Measurements from ENCODE around the gene GORASP1.
A peak's percentile ranks its signal among the peaks of the same experiment; 100 is the strongest.

The GORASP1 gene

DNA sequence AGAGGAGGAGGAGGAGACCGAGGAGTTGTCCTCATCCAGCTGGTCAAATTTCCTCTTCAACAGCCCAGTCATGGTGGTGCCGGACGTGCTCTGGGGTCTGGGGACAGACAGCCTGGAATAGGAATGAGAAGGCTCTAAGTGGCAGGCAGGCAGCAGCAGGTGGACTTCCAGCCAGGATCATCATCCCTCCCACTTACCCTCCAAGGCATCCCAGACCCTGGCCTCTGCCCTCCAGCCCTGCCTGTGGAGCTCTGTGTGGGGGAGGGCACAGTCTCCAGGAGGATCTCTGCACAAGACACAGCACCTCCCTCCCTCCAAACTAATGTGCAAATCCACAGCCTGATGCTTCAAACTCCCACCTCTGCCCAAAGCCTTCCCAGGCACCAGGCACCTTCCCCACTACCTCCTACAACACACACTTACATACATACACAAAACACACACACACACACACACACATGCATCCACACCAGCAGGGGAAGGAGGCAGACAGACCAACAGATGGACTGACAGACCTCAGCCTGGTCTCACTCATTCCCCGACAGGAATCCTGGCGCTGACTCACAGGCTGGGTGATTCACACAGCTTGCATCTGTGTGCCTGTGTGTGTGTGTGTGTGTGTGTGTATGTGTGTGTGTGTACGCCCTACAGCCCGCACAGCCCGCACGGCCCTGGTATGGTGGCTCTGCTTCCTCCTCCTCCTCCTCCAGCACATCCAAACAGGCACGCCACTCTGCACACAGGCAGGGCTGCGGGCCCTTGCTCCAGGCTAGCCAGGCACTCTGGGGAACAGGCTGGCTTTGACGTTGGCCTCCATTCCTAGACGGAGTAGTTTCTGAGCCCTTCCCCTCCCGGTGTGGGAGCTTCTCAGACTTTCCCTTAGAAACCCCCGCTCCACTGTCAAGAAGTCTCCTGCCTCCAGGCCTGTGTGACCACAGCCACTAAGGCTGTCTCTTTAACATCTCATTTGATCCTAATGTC lies 39.5 kb upstream of the GORASP1 start:
- Histone ChIP-seq H3K4me3 (ENCODE audit: low read depth, low read length) (peak overlapping the region; percentile 8; the same call in 1 of the 2 replicates), H3K27me3 (no peaks in the 10 kb centered on the region), H3K36me3 (peaks cover 14% of the 10 kb centered on the region), H3K9me3 (no peaks in the 10 kb centered on the region), H3K4me1 (peaks cover 55% of the 10 kb centered on the region)
- TF ChIP-seq, protein P1, sequence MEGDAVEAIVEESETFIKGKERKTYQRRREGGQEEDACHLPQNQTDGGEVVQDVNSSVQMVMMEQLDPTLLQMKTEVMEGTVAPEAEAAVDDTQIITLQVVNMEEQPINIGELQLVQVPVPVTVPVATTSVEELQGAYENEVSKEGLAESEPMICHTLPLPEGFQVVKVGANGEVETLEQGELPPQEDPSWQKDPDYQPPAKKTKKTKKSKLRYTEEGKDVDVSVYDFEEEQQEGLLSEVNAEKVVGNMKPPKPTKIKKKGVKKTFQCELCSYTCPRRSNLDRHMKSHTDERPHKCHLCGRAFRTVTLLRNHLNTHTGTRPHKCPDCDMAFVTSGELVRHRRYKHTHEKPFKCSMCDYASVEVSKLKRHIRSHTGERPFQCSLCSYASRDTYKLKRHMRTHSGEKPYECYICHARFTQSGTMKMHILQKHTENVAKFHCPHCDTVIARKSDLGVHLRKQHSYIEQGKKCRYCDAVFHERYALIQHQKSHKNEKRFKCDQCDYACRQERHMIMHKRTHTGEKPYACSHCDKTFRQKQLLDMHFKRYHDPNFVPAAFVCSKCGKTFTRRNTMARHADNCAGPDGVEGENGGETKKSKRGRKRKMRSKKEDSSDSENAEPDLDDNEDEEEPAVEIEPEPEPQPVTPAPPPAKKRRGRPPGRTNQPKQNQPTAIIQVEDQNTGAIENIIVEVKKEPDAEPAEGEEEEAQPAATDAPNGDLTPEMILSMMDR (IDR thresholded peaks at IDR 0.05; ENCODE audit: low read depth, low read length): no peak
- peak; percentile 75 for DNase-seq

DNA sequence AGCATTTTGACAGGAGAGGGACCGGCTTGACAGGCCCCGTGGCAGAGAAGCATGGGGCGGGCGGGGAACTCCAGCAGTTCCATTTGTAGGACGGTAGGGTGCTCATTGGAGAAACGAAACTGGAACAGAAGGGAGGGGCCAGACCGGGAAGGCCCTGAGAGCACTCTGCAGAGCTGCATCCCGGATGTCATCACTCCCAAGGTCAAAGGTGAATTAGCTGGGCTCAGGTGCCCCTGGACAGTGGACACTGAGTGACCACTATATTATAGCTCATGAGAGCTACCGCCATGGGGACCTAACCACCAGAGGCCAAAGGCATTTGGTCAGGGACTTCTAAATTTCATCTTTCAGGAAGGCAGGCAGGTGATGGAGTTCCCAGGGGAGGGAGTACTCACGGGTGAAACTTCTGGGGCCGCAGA lies 38.7 kb upstream of the GORASP1 start:
- Histone ChIP-seq H3K27me3 (no peaks in the 10 kb centered on the region), H3K9me3 (no peaks in the 10 kb centered on the region), H3K4me3 (ENCODE audit: low read depth, low read length) (no peak overlapping the region), H3K36me3 (peaks cover 14% of the 10 kb centered on the region), H3K4me1 (peaks cover 51% of the 10 kb centered on the region)
- no peak for DNase-seq
- TF ChIP-seq, protein P1 (IDR thresholded peaks at IDR 0.05; ENCODE audit: low read depth, low read length): no peak

DNA sequence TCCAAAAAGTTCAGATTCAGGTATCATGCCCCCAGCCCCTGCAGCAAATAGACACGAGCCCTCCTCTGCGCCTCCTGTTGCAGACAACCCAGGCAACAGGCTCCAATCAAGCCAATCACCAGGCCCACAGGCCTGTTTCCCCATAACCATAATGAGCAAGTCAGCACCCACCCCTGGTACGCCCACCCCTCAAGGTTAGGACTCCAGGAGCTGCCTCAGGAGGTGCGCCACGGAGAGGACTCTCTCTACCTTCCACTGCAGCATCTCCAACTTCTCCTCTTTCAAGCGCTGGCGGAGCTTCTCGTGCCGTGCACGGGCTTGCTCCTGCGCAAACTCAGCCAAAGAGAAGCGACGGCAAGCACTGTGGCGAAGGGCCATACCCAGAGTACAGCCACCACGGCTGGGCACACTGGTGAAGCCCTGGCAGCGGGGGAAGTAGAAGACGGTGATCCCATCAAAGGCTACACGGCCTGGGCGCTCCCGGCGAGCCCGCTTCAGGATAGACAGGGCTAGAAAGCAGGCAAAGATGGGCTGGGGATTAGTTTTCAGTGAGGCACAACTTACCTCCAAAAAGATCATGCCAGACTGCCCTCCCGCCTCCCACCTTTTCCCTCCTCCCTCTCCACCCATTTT lies 37.4 kb upstream of the GORASP1 start:
- no peaks in the 10 kb centered on the region for H3K9me3 ChIP-seq
- no peak overlapping the region for H3K4me3 ChIP-seq (ENCODE audit: low read depth, low read length)
- peaks cover 47% of the 10 kb centered on the region for H3K4me1 ChIP-seq
- no peaks in the 10 kb centered on the region for H3K27me3 ChIP-seq
- peaks cover 14% of the 10 kb centered on the region for H3K36me3 ChIP-seq
- no peak for DNase-seq
- TF ChIP-seq, protein P1 (IDR thresholded peaks at IDR 0.05; ENCODE audit: low read depth, low read length): no peak

DNA sequence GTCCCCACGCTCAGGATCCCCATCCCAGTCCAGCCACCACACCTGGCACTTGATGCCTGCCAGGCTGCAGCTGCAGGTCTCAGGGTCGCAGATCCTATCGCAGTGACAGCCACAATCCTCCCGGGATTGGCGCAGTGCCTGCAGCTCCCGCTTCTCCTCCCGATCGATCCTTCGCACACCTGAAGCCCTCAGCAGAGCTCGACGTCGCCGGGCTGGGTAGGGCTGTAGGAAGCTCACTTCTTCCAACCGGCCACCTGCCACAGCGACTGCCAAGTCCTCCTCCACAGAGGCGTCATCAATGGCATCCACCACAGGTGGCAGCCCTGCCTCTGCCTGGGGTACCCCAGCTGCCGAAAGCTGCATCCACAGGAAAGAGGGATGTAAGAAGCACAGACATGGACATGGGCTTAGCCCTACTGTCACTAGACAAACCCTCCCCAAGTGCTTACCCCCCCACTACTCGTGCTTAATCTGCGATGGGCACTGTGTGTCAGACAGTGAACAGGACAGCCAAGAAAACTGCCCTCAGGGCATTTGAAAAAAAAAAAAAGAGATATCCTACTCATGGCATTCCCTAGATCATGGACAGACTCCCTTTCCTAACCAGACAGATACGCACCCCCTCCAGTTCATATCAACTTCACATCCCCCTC lies 36.8 kb upstream of the GORASP1 start:
- TF ChIP-seq, protein P1 (IDR thresholded peaks at IDR 0.05; ENCODE audit: low read depth, low read length): no peak
- H3K27me3 ChIP-seq: no peaks in the 10 kb centered on the region
- peaks cover 43% of the 10 kb centered on the region for H3K4me1 ChIP-seq
- peaks cover 14% of the 10 kb centered on the region for H3K36me3 ChIP-seq
- DNase-seq: peak; percentile 46
- no peaks in the 10 kb centered on the region for H3K9me3 ChIP-seq
- no peak overlapping the region for H3K4me3 ChIP-seq (ENCODE audit: low read depth, low read length)

DNA sequence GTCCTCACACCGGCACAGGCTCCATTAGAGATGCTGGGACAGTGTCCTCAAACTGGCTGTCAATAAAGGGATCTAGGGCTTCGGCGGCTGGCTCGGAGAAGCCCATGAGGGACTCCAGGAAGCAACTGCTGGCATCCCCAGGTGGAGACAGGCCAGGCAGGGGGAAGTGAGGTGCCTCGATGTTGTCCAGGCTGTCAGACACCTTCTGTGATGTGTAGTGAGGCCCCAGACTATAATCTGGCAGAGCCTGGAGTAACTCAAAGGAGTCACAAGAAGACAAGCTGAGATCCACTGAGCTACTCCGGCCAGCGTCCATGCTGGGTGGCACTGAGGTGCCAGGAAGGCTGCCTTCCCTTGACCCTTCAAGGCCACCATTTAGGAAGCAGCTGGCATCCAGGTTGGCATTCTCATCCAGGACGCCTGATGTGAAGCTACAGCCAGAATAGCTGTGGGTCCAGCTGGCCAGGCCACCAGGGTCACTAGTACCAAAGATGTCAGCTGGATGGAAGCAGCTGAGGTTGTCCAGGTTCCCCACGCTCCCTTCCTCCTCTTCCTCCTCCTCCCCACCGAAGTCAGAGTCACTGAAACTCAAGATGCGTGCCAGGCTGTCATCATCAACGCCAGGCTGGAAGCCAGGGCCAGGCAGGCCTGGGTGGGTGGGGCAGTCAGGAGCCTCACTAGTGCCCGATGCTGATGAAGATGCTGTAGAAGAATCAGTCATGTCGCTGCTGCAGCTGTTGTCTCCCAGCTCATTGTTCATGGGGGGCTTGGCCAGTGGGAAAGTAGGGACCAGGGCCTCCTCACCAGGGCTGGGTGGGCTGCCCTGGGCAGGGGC lies 35.8 kb upstream of the GORASP1 start:
- Histone ChIP-seq H3K36me3 (peaks cover 14% of the 10 kb centered on the region), H3K4me3 (ENCODE audit: low read depth, low read length) (no peak overlapping the region), H3K4me1 (peaks cover 36% of the 10 kb centered on the region), H3K9me3 (no peaks in the 10 kb centered on the region), H3K27me3 (no peaks in the 10 kb centered on the region)
- no peak for DNase-seq
- TF ChIP-seq, protein P1 (IDR thresholded peaks at IDR 0.05; ENCODE audit: low read depth, low read length): no peak

All from BE2C (cell line).